Measurements from ENCODE around the gene UQCC5.
A peak's percentile ranks its signal among the peaks of the same experiment; 100 is the strongest.

The UQCC5 gene

GRCh38 chr3:52536369-52537164, at the start of gene UQCC5:
TSS of gene UQCC5 (plus strand) at chr3:52536605. CDS start at chr3:52536756, 151 bp downstream.
- peak; percentile 92 for DNase-seq (ENCODE audit: low spot score)

GRCh38 chr3:52487050-52487787, 49.2 kb upstream of the UQCC5 start:
- no peak for DNase-seq (ENCODE audit: low spot score)

GRCh38 chr3:52487788-52488691, 48.4 kb upstream of the UQCC5 start:
- no peak for DNase-seq (ENCODE audit: low spot score)

GRCh38 chr3:52488746-52489145, 47.7 kb upstream of the UQCC5 start:
- no peak for DNase-seq (ENCODE audit: low spot score)

- no peak for DNase-seq (ENCODE audit: low spot score)
These were observed 47.0 kb upstream of the UQCC5 start for GRCh38 chr3:52489453-52489852.

- no peak for DNase-seq (ENCODE audit: low spot score)
These were observed 46.1 kb upstream of the UQCC5 start for GRCh38 chr3:52490035-52490938.

- DNase-seq (ENCODE audit: low spot score) = no peak
These were observed 45.4 kb upstream of the UQCC5 start for GRCh38 chr3:52490939-52491526.

GRCh38 chr3:52492059-52492458, 44.3 kb upstream of the UQCC5 start:
- no peak for DNase-seq (ENCODE audit: low spot score)

- no peak for DNase-seq (ENCODE audit: low spot score)
These were observed 43.0 kb upstream of the UQCC5 start for GRCh38 chr3:52493232-52494017.

GRCh38 chr3:52494445-52494844, 42.0 kb upstream of the UQCC5 start:
- no peak for DNase-seq (ENCODE audit: low spot score)

- no peak for DNase-seq (ENCODE audit: low spot score)
These were observed 41.4 kb upstream of the UQCC5 start, which contains the start of gene STAB1 for GRCh38 chr3:52494886-52495495. TSS of gene STAB1 (plus strand) at chr3:52495338. CDS start at chr3:52495414, 76 bp downstream.

- no peak for DNase-seq (ENCODE audit: low spot score)
These were observed 40.4 kb upstream of the UQCC5 start for GRCh38 chr3:52495777-52496602.

- no peak for DNase-seq (ENCODE audit: low spot score)
These were observed 38.0 kb upstream of the UQCC5 start for GRCh38 chr3:52498137-52499054.

GRCh38 chr3:52501046-52501445, 35.4 kb upstream of the UQCC5 start:
- DNase-seq (ENCODE audit: low spot score) = no peak

- DNase-seq (ENCODE audit: low spot score) = no peak
These were observed 34.4 kb upstream of the UQCC5 start for GRCh38 chr3:52502001-52502400.

- no peak for DNase-seq (ENCODE audit: low spot score)
These were observed 33.5 kb upstream of the UQCC5 start for GRCh38 chr3:52502808-52503350.

- DNase-seq (ENCODE audit: low spot score) = no peak
These were observed 32.5 kb upstream of the UQCC5 start for GRCh38 chr3:52503788-52504424.
